Stimulated activated CD4-positive, alpha-beta T cell treated with anti-CD3 and anti-CD28 coated beads, TNF-alpha, amount 100 ng/mL, for 24 hours (primary cell): Measurements from ENCODE around the gene MIS18A.
"Not testable (repeated sequence)": the region's sequence is repeated elsewhere in the genome, so short reads cannot be mapped to it uniquely, and the experiment has no call there.

Experiments used
- DNase-seq, 3 experiments: peaks; one replicate each; pipeline ENCODE4 v3.0.0-alpha.2; 2020; ENCODE audit warnings: low read depth in 3 of 3

MIS18A gene

GRCh38 chr21:32304998-32305397 lies 26.1 kb upstream of the MIS18A start:
- no peak for DNase-seq

GRCh38 chr21:32303385-32303784 lies 24.5 kb upstream of the MIS18A start:
- DNase-seq, result no peak

- DNase-seq, result no peak
These were observed 23.7 kb upstream of the MIS18A start for GRCh38 chr21:32302560-32302959.

- DNase-seq, result no peak
These were observed 22.7 kb upstream of the MIS18A start for GRCh38 chr21:32301596-32301995.

GRCh38 chr21:32300117-32300681 lies 21.4 kb upstream of the MIS18A start:
- DNase-seq, result no peak

GRCh38 chr21:32299695-32300094 lies 20.8 kb upstream of the MIS18A start:
- DNase-seq, result no peak

GRCh38 chr21:32298658-32299081 lies 19.8 kb upstream of the MIS18A start, which contains the start of gene MRAP:
MRAP (plus strand) TSS chr21:32298855; CDS start chr21:32298972, 117 bp downstream.
- DNase-seq, result no peak

GRCh38 chr21:32298148-32298559 lies 19.3 kb upstream of the MIS18A start:
- no peak for DNase-seq

GRCh38 chr21:32297449-32297848 lies 18.6 kb upstream of the MIS18A start:
- no peak for DNase-seq

GRCh38 chr21:32285476-32285875 lies 6.6 kb upstream of the MIS18A start:
- no peak for DNase-seq

- no peak for DNase-seq
These were observed 4.1 kb upstream of the MIS18A start for GRCh38 chr21:32282992-32283391.

GRCh38 chr21:32281531-32281930 lies 2.7 kb upstream of the MIS18A start:
- DNase-seq, result no peak

GRCh38 chr21:32279377-32279680 lies 480 bp upstream of the MIS18A start:
- no peak for DNase-seq

- DNase-seq, result no peak
These were observed 746 bp downstream of the MIS18A start for GRCh38 chr21:32278103-32278502.

- no peak for DNase-seq
These were observed 2.2 kb downstream of the MIS18A start for GRCh38 chr21:32276671-32277070.

- no peak for DNase-seq
These were observed 8.1 kb downstream of the MIS18A start for GRCh38 chr21:32270748-32271147.

GRCh38 chr21:32265321-32265720 lies 13.5 kb downstream of the MIS18A start:
- not testable (repeated sequence) for DNase-seq

GRCh38 chr21:32261929-32262328 lies 16.9 kb downstream of the MIS18A start:
- no peak for DNase-seq

GRCh38 chr21:32260130-32260529 lies 18.7 kb downstream of the MIS18A start:
- DNase-seq, result no peak

- DNase-seq, result not testable (repeated sequence)
These were observed 20.1 kb downstream of the MIS18A start for GRCh38 chr21:32258786-32259048.

- peak in 1 of 3 experiments; percentile 47 for DNase-seq
These were observed 20.7 kb downstream of the MIS18A start for GRCh38 chr21:32257962-32258785.

- DNase-seq, result no peak
These were observed 21.8 kb downstream of the MIS18A start for GRCh38 chr21:32256873-32257620.

- no peak for DNase-seq
These were observed 22.6 kb downstream of the MIS18A start for GRCh38 chr21:32256251-32256650.
